Smooth muscle cell (in vitro differentiated cells): ENCODE results near the gene ANXA2R. TPM values are rescaled to one million over a fixed set of nuclear protein-coding genes. Genes with fewer than 3 reads are reported as not detected.
A peak's percentile ranks its signal among the peaks of the same experiment; 100 is the strongest.
"Not testable (repeated sequence)": the region's sequence is repeated elsewhere in the genome, so short reads cannot be mapped to it uniquely, and the experiment has no call there.

Source experiments
- DNase-seq: peaks from one replicate; lab custom pipeline; 2025; ENCODE audit not compliant: unreplicated experiment; lab: John Stamatoyannopoulos, UW
- H2AFZ ChIP-seq: fragments of 200-600 bp; sonication (generic); 2 replicates; pipeline ENCODE4 v1.6.0; 2016; ENCODE audit warnings: antibody characterized with exemption, low read depth, mild to moderate bottlenecking
- H3F3A ChIP-seq: fragments of 200-600 bp; sonication (generic); 2 replicates; pipeline ENCODE4 v1.6.0; 2017; ENCODE audit warnings: antibody characterized with exemption, low read depth
- H3K27ac ChIP-seq: fragments of 200-600 bp; sonication (generic); 2 replicates; pipeline ENCODE4 v1.5.1; 2016; ENCODE audit warnings: low read depth, mild to moderate bottlenecking
- H3K27me3 ChIP-seq: fragments of 200-600 bp; sonication (generic); 2 replicates; pipeline ENCODE4 v1.6.1; 2016; ENCODE audit warnings: low read depth, mild to moderate bottlenecking
- H3K36me3 ChIP-seq: fragments of 200-600 bp; sonication (generic); 2 replicates; pipeline ENCODE4 v1.5.1; 2016; ENCODE audit warnings: low read depth
- H3K4me1 ChIP-seq: fragments of 200-600 bp; sonication (generic); 2 replicates; pipeline ENCODE4 v1.5.1; 2016; ENCODE audit warnings: low read depth
- H3K4me2 ChIP-seq: fragments of 200-600 bp; sonication (generic); 2 replicates; pipeline ENCODE4 v1.6.0; 2016; ENCODE audit warnings: mild to moderate bottlenecking
- H3K4me3 ChIP-seq: fragments of 200-600 bp; sonication (generic); 2 replicates; pipeline ENCODE4 v1.5.1; 2016; ENCODE audit warnings: mild to moderate bottlenecking
- H3K79me2 ChIP-seq: fragments of 200-600 bp; sonication (generic); 2 replicates; pipeline ENCODE4 v1.6.0; 2016; ENCODE audit warnings: low read depth, mild to moderate bottlenecking
- H3K9ac ChIP-seq: fragments of 200-600 bp; sonication (generic); 2 replicates; pipeline ENCODE4 v1.6.0; 2016; ENCODE audit warnings: low read depth
- H3K9me3 ChIP-seq: fragments of 200-600 bp; sonication (generic); replicated peaks from 2 replicates; pipeline ENCODE4 v1.5.1; 2016; ENCODE audit warnings: low read depth
- H4K20me1 ChIP-seq: fragments of 200-600 bp; sonication (generic); 2 replicates; pipeline ENCODE4 v1.6.0; 2016; ENCODE audit warnings: low read depth
- CTCF ChIP-seq: fragments of 200-600 bp; sonication (generic); IDR thresholded peaks from 2 replicates; pipeline ENCODE4 v1.5.1; 2017; ENCODE audit warnings: borderline replicate concordance, mild to moderate bottlenecking, antibody characterized with exemption; ENCODE audit not compliant: insufficient read depth, poor library complexity, severe bottlenecking
- WGBS: methylation state at CpG from one replicate; pipeline ENCODE4 v1.1.7; 2016; ENCODE audit warnings: low lambda C conversion rate; 5-methylcytosine and 5-hydroxymethylcytosine counted together
- polyA plus RNA-seq: library from polyadenylated mRNA; unstranded; fragments of >200 nt; fragmentation: Nextera tagmentation; extraction: Ambion mirVana; gene quantifications from 2 replicates; pipeline ENCODE4 v1.2.1, GENCODE V29; 2016
- total RNA-seq: library from RNA; depleted of rRNA; stranded (reverse); fragments of >200 nt; gene quantifications from 2 replicates; pipeline ENCODE4 v1.2.3, GENCODE V29; 2014

The ANXA2R gene
- total and polyA plus RNA-seq, 2 experiments from 2014 or later = 0.83 to 1.5 TPM

GRCh38 chr5:43073597-43074546 lies 33.8 kb upstream of the ANXA2R start:
- WGBS = 95% methylated on average over 12 of the region's 12 CpGs
- Histone ChIP-seq H3K79me2 (peaks cover 18% of the 10 kb centered on the region), H3F3A (no peaks in the 10 kb centered on the region), H3K9me3 (no peaks in the 10 kb centered on the region), H2AFZ (no peak overlapping the region), H3K36me3 (no peaks in the 10 kb centered on the region), H3K4me1 (peaks cover 6% of the 10 kb centered on the region), H3K27me3 (no peaks in the 10 kb centered on the region), H4K20me1 (no peaks in the 10 kb centered on the region), H3K4me2 (no peak overlapping the region), H3K9ac (no peak overlapping the region), H3K27ac (no peak overlapping the region), H3K4me3 (no peak overlapping the region)
- TF ChIP-seq CTCF = peak; percentile 50
- no peak for DNase-seq

GRCh38 chr5:43069401-43069720 lies 29.2 kb upstream of the ANXA2R start:
- DNase-seq, H3F3A ChIP-seq: not testable (repeated sequence)
- 82% methylated on average over 3 of the region's 3 CpGs for WGBS

GRCh38 chr5:43068037-43068436 lies 27.9 kb upstream of the ANXA2R start:
- no peaks in the 10 kb centered on the region for H3K9me3 ChIP-seq
- peak overlapping the region; percentile 49 for H2AFZ ChIP-seq
- no peak for TF ChIP-seq CTCF

More at GRCh38 chr5:43069401-43069720, 29.2 kb upstream of the ANXA2R start:
- H2AFZ ChIP-seq, H3K9ac ChIP-seq, H3K27ac ChIP-seq, H4K20me1 ChIP-seq, H3K9me3 ChIP-seq, H3K27me3 ChIP-seq, H3K36me3 ChIP-seq, H3K4me3 ChIP-seq: not testable (repeated sequence)
- H3K4me2 ChIP-seq = peak overlapping the region; percentile 93
- H3K4me1 ChIP-seq = peaks cover 20% of the 10 kb centered on the region
- H3K79me2 ChIP-seq = peaks cover 34% of the 10 kb centered on the region

DNA sequence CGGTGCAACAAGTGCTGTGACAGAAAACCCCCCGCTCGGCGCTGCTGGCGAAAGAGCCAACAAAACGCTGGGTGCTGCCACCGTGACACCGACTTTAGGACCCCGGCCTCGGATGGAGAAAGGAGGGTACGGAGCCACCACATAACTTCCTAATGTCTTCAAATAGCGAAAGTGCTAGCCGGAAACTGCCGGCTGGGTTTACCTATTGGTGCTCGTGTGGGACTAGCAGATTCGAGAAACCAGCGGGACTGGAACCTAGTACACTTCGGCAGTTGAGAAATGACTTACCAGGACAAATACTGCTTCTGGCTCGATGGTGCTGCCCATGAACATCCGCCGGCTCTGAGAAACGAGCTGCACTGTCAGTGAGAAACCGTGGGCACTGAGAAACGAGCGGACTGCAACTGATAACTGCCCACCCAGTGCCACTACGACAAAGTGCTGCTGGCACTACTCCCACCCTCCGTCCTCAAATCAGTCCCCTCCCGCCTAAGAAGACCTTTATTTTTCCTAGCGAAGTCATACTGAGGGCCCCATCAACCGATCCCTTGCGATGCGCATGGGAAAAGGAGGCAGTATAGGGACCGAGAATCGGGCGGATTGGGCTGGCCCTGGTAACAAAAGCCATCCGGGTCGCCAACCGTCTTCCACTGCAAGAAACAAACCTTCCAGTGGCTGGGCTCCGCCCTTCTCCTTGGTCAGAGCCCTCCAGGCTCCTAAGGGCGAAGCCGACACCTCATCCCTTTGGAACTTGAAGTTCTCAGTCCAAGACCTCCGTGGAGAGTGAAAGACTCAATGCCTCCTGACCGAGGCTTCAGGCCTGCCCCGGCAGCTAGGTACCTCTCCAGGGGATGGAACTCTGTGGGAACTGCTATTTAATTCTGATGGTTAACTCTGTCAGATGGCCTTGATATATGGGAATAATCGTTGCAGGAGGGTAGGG lies 27.0 kb upstream of the ANXA2R start:
- no peaks in the 10 kb centered on the region for H3K27me3 ChIP-seq
- no peak for TF ChIP-seq CTCF
- no peaks in the 10 kb centered on the region for H3K9me3 ChIP-seq
- H3K36me3 ChIP-seq = no peaks in the 10 kb centered on the region
- peaks cover 20% of the 10 kb centered on the region for H3K4me1 ChIP-seq
- peak overlapping the region; percentile 90 for H3K4me3 ChIP-seq
- peaks cover 37% of the 10 kb centered on the region for H3K79me2 ChIP-seq
- peak overlapping the region; percentile 96 for H2AFZ ChIP-seq
- peak; percentile 63 for DNase-seq
- H3K9ac ChIP-seq = peak overlapping the region; percentile 94
- H3K4me2 ChIP-seq = peak overlapping the region; percentile 93
- H3K27ac ChIP-seq = peak overlapping the region; percentile 96
- H4K20me1 ChIP-seq = no peaks in the 10 kb centered on the region
- WGBS = 2% methylated on average over 45 of the region's 45 CpGs
- H3F3A ChIP-seq = peaks cover 6% of the 10 kb centered on the region

More at GRCh38 chr5:43068037-43068436, 27.9 kb upstream of the ANXA2R start:
- 64% methylated on average over 2 of the region's 2 CpGs for WGBS
- no peak for DNase-seq
- Histone ChIP-seq H3K4me2 (peak overlapping the region; percentile 93), H3K9ac (peak overlapping the region; percentile 94), H3K27me3 (no peaks in the 10 kb centered on the region), H3K79me2 (peaks cover 34% of the 10 kb centered on the region), H3F3A (peaks cover 6% of the 10 kb centered on the region), H3K4me3 (peak overlapping the region; percentile 90), H3K36me3 (no peaks in the 10 kb centered on the region), H3K27ac (peak overlapping the region; percentile 96), H4K20me1 (no peaks in the 10 kb centered on the region), H3K4me1 (peaks cover 20% of the 10 kb centered on the region)
